Adipocyte (in vitro differentiated cells): Measurements from ENCODE around the gene C14orf132.
A peak's percentile ranks its signal among the peaks of the same experiment; 100 is the strongest.

Experiments
- DNase-seq: peaks from one replicate; pipeline ENCODE4 v3.0.0-alpha.2; 2015; ENCODE audit warnings: low read depth
- H3K27me3 ChIP-seq: replicated peaks from 2 replicates; pipeline ENCODE4 v1.7.0; 2013; ENCODE audit warnings: mild to moderate bottlenecking, low read length, moderate library complexity; ENCODE audit not compliant: control insufficient read depth, insufficient read depth
- H3K36me3 ChIP-seq: 2 replicates; pipeline ENCODE4 v1.7.0; 2013; ENCODE audit warnings: low read length, mild to moderate bottlenecking, moderate library complexity; ENCODE audit not compliant: control insufficient read depth, insufficient read depth, severe bottlenecking
- H3K4me1 ChIP-seq: 2 replicates; pipeline ENCODE4 v1.7.0; 2013; ENCODE audit warnings: mild to moderate bottlenecking, low read length, moderate library complexity; ENCODE audit not compliant: control insufficient read depth, insufficient read depth
- H3K4me3 ChIP-seq: 2 replicates; pipeline ENCODE4 v1.7.0; 2013; ENCODE audit warnings: mild to moderate bottlenecking, low read length, moderate library complexity
- H3K9ac ChIP-seq: 2 replicates; pipeline ENCODE4 v1.7.0; 2013; ENCODE audit warnings: mild to moderate bottlenecking, low read length, moderate library complexity
- H3K9me3 ChIP-seq: 2 replicates; pipeline ENCODE4 v1.7.0; 2013; ENCODE audit warnings: mild to moderate bottlenecking, low read length, moderate library complexity; ENCODE audit not compliant: control insufficient read depth

C14orf132 gene

GRCh38 chr14:96017882-96018281 is 21.3 kb upstream of the C14orf132 start:
- Histone ChIP-seq H3K4me1 (no peaks in the 10 kb centered on the region), H3K36me3 (no peaks in the 10 kb centered on the region), H3K4me3 (no peak overlapping the region), H3K9me3 (peaks cover 3% of the 10 kb centered on the region), H3K27me3 (peaks cover 51% of the 10 kb centered on the region), H3K9ac (no peak overlapping the region)
- no peak for DNase-seq

- no peak overlapping the region for H3K9ac ChIP-seq
- no peak overlapping the region for H3K4me3 ChIP-seq
- H3K4me1 ChIP-seq, result no peaks in the 10 kb centered on the region
- H3K36me3 ChIP-seq, result no peaks in the 10 kb centered on the region
- DNase-seq, result no peak
- H3K9me3 ChIP-seq, result peaks cover 8% of the 10 kb centered on the region
- peaks cover 56% of the 10 kb centered on the region for H3K27me3 ChIP-seq
These were observed 11.5 kb upstream of the C14orf132 start for GRCh38 chr14:96027431-96028355.

GRCh38 chr14:96029089-96029645 is 10.0 kb upstream of the C14orf132 start:
- no peak overlapping the region for H3K4me3 ChIP-seq
- H3K4me1 ChIP-seq, result no peaks in the 10 kb centered on the region
- peaks cover 8% of the 10 kb centered on the region for H3K9me3 ChIP-seq
- peaks cover 47% of the 10 kb centered on the region for H3K27me3 ChIP-seq
- DNase-seq, result no peak
- no peak overlapping the region for H3K9ac ChIP-seq
- H3K36me3 ChIP-seq, result no peaks in the 10 kb centered on the region

- Histone ChIP-seq H3K9me3 (peaks cover 4% of the 10 kb centered on the region), H3K9ac (no peak overlapping the region), H3K4me1 (no peaks in the 10 kb centered on the region), H3K36me3 (no peaks in the 10 kb centered on the region), H3K27me3 (peaks cover 40% of the 10 kb centered on the region), H3K4me3 (no peak overlapping the region)
- DNase-seq, result no peak
These were observed 8.9 kb upstream of the C14orf132 start for GRCh38 chr14:96030108-96030760.

- peaks cover 27% of the 10 kb centered on the region for H3K27me3 ChIP-seq
- H3K4me1 ChIP-seq, result no peaks in the 10 kb centered on the region
- no peaks in the 10 kb centered on the region for H3K9me3 ChIP-seq
- no peak for DNase-seq
- no peak overlapping the region for H3K4me3 ChIP-seq
- H3K9ac ChIP-seq, result no peak overlapping the region
- H3K36me3 ChIP-seq, result no peaks in the 10 kb centered on the region
These were observed 7.5 kb upstream of the C14orf132 start for GRCh38 chr14:96031691-96032090.

- H3K27me3 ChIP-seq, result peaks cover 4% of the 10 kb centered on the region
- H3K36me3 ChIP-seq, result no peaks in the 10 kb centered on the region
- no peaks in the 10 kb centered on the region for H3K9me3 ChIP-seq
- DNase-seq, result no peak
- no peak overlapping the region for H3K4me3 ChIP-seq
- H3K4me1 ChIP-seq, result peaks cover 10% of the 10 kb centered on the region
- H3K9ac ChIP-seq, result no peak overlapping the region
These were observed 3.7 kb upstream of the C14orf132 start for GRCh38 chr14:96035456-96035855.

- no peak overlapping the region for H3K4me3 ChIP-seq
- peak; percentile 64 for DNase-seq
These were observed 1.1 kb upstream of the C14orf132 start for GRCh38 chr14:96037891-96038557.

GRCh38 chr14:96038558-96038919 is 623 bp upstream of the C14orf132 start:
- no peak for DNase-seq
- Histone ChIP-seq H3K36me3 (no peaks in the 10 kb centered on the region), H3K9ac (peak overlapping the region; percentile 44), H3K27me3 (no peaks in the 10 kb centered on the region), H3K4me1 (peaks cover 17% of the 10 kb centered on the region), H3K4me3 (peak overlapping the region; percentile 89), H3K9me3 (no peaks in the 10 kb centered on the region)

More at GRCh38 chr14:96037891-96038557, 1.1 kb upstream of the C14orf132 start:
- H3K27me3 ChIP-seq, result no peaks in the 10 kb centered on the region
- no peaks in the 10 kb centered on the region for H3K9me3 ChIP-seq
- peaks cover 17% of the 10 kb centered on the region for H3K4me1 ChIP-seq
- no peaks in the 10 kb centered on the region for H3K36me3 ChIP-seq
- H3K9ac ChIP-seq, result no peak overlapping the region

GRCh38 chr14:96039633-96040311 is 610 bp downstream of the C14orf132 start:
- peaks cover 17% of the 10 kb centered on the region for H3K4me1 ChIP-seq
- H3K9me3 ChIP-seq, result no peaks in the 10 kb centered on the region
- DNase-seq, result peak; percentile 59
- peak overlapping the region; percentile 87 for H3K9ac ChIP-seq
- no peaks in the 10 kb centered on the region for H3K27me3 ChIP-seq
- H3K36me3 ChIP-seq, result no peaks in the 10 kb centered on the region
- peak overlapping the region; percentile 89 for H3K4me3 ChIP-seq

- Histone ChIP-seq H3K9me3 (no peaks in the 10 kb centered on the region), H3K4me3 (peak overlapping the region; percentile 89), H3K4me1 (peaks cover 17% of the 10 kb centered on the region), H3K36me3 (no peaks in the 10 kb centered on the region), H3K27me3 (no peaks in the 10 kb centered on the region), H3K9ac (peak overlapping the region; percentile 87)
- DNase-seq, result peak; percentile 49
These were observed 1.7 kb downstream of the C14orf132 start for GRCh38 chr14:96040828-96041371.
